NCI-H1436 treated with DMSO at 0.1 percent for 48 hours (cell line): ENCODE measurements around the gene MACROD1.
"Not testable (repeated sequence)": the region's sequence is repeated elsewhere in the genome, so short reads cannot be mapped to it uniquely, and the experiment has no call there.

Experiments used
- DNase-seq: peaks from one replicate; lab custom pipeline; 2025; lab: John Stamatoyannopoulos, UW

MACROD1 gene

GRCh38 chr11:64056213-64056785, 109.6 kb downstream of the MACROD1 start:
- no peak for DNase-seq

GRCh38 chr11:64055077-64055476, 110.8 kb downstream of the MACROD1 start:
- no peak for DNase-seq

- no peak for DNase-seq
Observed at GRCh38 chr11:64053699-64054098, 112.2 kb downstream of the MACROD1 start.

GRCh38 chr11:64052938-64053622, 112.8 kb downstream of the MACROD1 start:
- no peak for DNase-seq

GRCh38 chr11:64052436-64052835, 113.5 kb downstream of the MACROD1 start:
- no peak for DNase-seq

GRCh38 chr11:64051297-64051696, 114.6 kb downstream of the MACROD1 start:
- no peak for DNase-seq

GRCh38 chr11:64049509-64049908, 116.4 kb downstream of the MACROD1 start:
- DNase-seq = no peak

GRCh38 chr11:64048042-64048854, 117.7 kb downstream of the MACROD1 start:
- DNase-seq = no peak

- not testable (repeated sequence) for DNase-seq
Observed at GRCh38 chr11:64047373-64047772, 118.5 kb downstream of the MACROD1 start.

- no peak for DNase-seq
Observed at GRCh38 chr11:64045700-64046099, 120.2 kb downstream of the MACROD1 start.

- no peak for DNase-seq
Observed at GRCh38 chr11:64044730-64045393, 121.1 kb downstream of the MACROD1 start.

GRCh38 chr11:64043545-64043944, 122.4 kb downstream of the MACROD1 start:
- DNase-seq = no peak

- no peak for DNase-seq
Observed at GRCh38 chr11:64042301-64042700, 123.6 kb downstream of the MACROD1 start.

GRCh38 chr11:64041846-64042245, 124.1 kb downstream of the MACROD1 start:
- no peak for DNase-seq

- no peak for DNase-seq
Observed at GRCh38 chr11:64040684-64041322, 125.1 kb downstream of the MACROD1 start.

GRCh38 chr11:64039012-64039665, 126.8 kb downstream of the MACROD1 start:
- DNase-seq = no peak

GRCh38 chr11:64038500-64038899, 127.4 kb downstream of the MACROD1 start:
- no peak for DNase-seq

- DNase-seq = no peak
Observed at GRCh38 chr11:64037027-64037634, 128.8 kb downstream of the MACROD1 start.

- DNase-seq = no peak
Observed at GRCh38 chr11:64036087-64037026, 129.6 kb downstream of the MACROD1 start.

GRCh38 chr11:64035576-64035975, 130.3 kb downstream of the MACROD1 start, which contains the start of gene FLRT1:
TSS of gene FLRT1 (plus strand) at chr11:64035931. CDS start at chr11:64116268, 80,337 bp downstream.
- no peak for DNase-seq
